NCI-H345 treated with DMSO at 0.1 percent for 48 hours (cell line): ENCODE measurements around the gene USP28.
"Not testable (repeated sequence)": the region's sequence is repeated elsewhere in the genome, so short reads cannot be mapped to it uniquely, and the experiment has no call there.

Experiments
- DNase-seq: peaks from one replicate; lab custom pipeline; 2025; ENCODE audit not compliant: unreplicated experiment; lab: John Stamatoyannopoulos, UW

Gene USP28

GRCh38 chr11:113875234-113876073, at the start of gene USP28:
Gene USP28 (minus strand): TSS chr11:113875572. CDS start chr11:113875501, 71 bp downstream.
- DNase-seq, result peak; percentile 73

DNA sequence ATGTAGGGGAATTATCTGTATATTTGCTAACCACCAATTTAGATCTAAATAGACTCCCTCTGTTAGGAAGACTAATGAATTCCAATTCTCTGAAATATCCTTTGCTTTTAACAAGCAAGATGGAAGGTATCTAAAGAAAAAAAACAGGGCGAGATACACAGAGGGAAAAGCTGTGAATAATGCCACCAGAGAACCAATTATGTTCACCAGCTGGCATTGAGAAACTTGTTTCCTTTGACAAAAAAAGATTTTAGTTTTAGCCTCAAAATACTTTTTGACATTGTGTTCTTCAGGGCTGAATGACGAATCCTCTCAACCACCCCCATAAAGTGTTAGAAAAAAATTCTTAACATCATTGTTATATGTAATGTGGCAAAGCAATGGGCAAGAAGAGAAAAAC, 48.2 kb upstream of the USP28 start:
- no peak for DNase-seq

GRCh38 chr11:113911491-113911890, 36.1 kb upstream of the USP28 start:
- DNase-seq, result not testable (repeated sequence)

GRCh38 chr11:113908098-113908497, 32.7 kb upstream of the USP28 start:
- no peak for DNase-seq

DNA sequence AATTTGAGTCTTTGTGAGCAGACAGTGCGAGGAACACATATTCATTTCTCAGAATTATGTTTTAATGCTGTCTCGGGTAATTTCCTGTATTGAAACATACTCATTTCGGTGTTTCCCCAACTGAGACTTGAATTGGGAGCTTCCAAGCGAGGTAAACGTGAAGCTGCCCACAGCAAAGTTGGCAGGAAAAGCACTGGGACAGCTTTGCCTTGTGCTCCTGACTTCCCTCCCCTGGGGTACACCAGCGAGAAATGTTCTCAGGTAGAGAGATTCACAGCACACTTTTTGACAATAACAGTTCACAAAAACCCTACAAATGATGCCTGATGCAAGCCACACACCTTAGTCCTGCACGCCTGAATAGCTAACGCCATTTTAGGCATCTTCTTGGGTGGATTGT, 32.3 kb upstream of the USP28 start:
- no peak for DNase-seq

GRCh38 chr11:113907152-113907551, 31.8 kb upstream of the USP28 start:
- DNase-seq, result no peak

- DNase-seq, result no peak
These were observed 31.1 kb upstream of the USP28 start for GRCh38 chr11:113906516-113906915.

GRCh38 chr11:113906038-113906437, 30.7 kb upstream of the USP28 start:
- DNase-seq, result no peak

- no peak for DNase-seq
These were observed 29.2 kb upstream of the USP28 start, which contains the start of gene HTR3B for GRCh38 chr11:113904379-113905101. Gene HTR3B (plus strand): TSS chr11:113904796. CDS start chr11:113904934, 138 bp downstream.

GRCh38 chr11:113901141-113901540, 25.8 kb upstream of the USP28 start:
- DNase-seq, result no peak

- DNase-seq, result peak; percentile 35
These were observed 20.9 kb upstream of the USP28 start for GRCh38 chr11:113896156-113896879.

- DNase-seq, result peak; percentile 59
These were observed 20.2 kb upstream of the USP28 start for GRCh38 chr11:113895367-113896155.

DNA sequence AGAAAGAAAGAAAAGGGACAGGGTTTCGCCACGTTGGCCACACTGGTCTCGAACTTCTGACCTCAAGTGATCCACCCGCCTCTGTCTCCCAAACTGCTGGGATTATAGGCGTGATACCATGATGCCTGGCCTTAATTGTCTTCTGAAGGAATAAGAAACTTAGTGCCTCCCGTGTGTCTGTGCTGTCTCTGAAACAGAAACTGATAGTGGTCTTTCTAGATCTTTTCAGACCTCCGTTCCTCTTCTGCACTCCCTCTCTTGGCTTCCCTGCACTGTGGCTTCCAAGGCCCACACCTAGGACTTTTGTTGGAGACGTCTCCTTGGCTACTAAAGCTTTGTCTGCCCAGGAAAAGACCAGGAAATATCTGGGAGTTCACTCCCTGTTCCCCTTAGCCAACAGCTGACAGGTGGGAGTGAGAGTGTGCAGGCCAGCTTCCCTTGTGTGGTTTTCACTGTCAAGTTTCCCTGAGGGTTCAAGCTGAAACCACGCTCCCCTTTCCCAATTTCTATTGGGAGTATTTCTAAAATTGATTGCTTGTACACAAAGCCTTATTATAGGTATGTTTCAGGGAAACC, 19.1 kb upstream of the USP28 start:
- DNase-seq, result no peak

GRCh38 chr11:113888848-113889247, 13.5 kb upstream of the USP28 start:
- no peak for DNase-seq

GRCh38 chr11:113885897-113886296, 10.5 kb upstream of the USP28 start:
- no peak for DNase-seq

GRCh38 chr11:113884361-113884836, 9.0 kb upstream of the USP28 start:
- DNase-seq, result no peak

DNA sequence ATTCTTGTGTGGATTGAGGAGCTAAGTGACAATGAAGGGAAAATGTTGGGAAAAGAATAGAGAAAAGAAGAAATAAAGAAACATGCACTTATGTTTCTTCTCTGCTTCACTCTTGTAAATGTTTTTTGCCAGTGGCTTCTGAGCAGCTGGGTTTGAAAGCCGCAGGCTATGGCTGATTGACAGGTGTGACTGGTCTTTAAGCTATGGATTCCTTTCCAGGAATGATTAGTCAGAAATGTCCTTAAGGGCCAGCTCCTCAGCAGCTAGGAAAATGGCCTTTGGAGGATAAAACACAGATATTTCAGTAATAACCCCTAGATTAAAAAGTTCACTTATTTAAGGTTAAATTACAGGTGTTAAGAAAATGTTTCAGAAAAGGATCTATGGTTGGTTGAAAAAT, 6.5 kb upstream of the USP28 start:
- DNase-seq, result no peak

GRCh38 chr11:113880971-113881370, 5.6 kb upstream of the USP28 start:
- DNase-seq, result no peak

- DNase-seq, result not testable (repeated sequence)
These were observed 4.1 kb upstream of the USP28 start for GRCh38 chr11:113879446-113879845.

DNA sequence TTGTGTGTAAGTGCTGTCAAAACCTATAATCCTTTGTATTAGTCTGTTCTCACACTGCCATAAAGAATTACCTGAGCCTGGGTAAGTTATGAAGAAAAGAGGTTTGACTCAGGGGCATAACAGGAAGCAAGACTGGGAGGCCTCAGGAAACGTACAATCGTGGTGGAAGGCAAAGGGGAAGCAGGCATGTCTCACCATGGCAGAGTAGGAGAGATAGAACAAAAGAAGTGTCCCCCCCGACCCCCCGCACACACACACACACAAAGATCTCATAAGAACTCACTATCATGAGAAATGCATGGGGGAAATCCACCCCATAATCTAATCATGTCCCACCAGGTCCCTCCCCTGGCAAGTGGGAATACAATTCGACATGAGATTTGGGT, 2.3 kb upstream of the USP28 start:
- DNase-seq, result no peak
